LNCaP clone FGC (cell line): ENCODE results near the gene TMEM108.

Experiments used
- DNase-seq: peaks from one replicate; pipeline ENCODE4 v3.0.0-alpha.2; 2011; ENCODE audit warnings: low read depth
- H3K4me3 ChIP-seq: 2 replicates; pipeline ENCODE4 v1.5.1; 2011; ENCODE audit warnings: mild to moderate bottlenecking, low read depth, low read length, control low read depth
- CTCF ChIP-seq: IDR thresholded peaks from 2 replicates; pipeline ENCODE4 v1.5.1; 2012; ENCODE audit warnings: mild to moderate bottlenecking; ENCODE audit not compliant: control insufficient read depth, insufficient read depth; ENCODE audit errors: extremely low read depth

The TMEM108 gene

GRCh38 chr3:133159498-133160475 is 121.6 kb downstream of the TMEM108 start:
- no peak for DNase-seq
- TF ChIP-seq CTCF: no peak

GRCh38 chr3:133161656-133162055 is 123.5 kb downstream of the TMEM108 start:
- no peak overlapping the region for H3K4me3 ChIP-seq
- DNase-seq: no peak
- no peak for TF ChIP-seq CTCF

More at GRCh38 chr3:133159498-133160475, 121.6 kb downstream of the TMEM108 start:
- H3K4me3 ChIP-seq: no peak overlapping the region

- no peak for TF ChIP-seq CTCF
- no peak overlapping the region for H3K4me3 ChIP-seq
- no peak for DNase-seq
Measured at GRCh38 chr3:133162265-133162664, 124.1 kb downstream of the TMEM108 start.

GRCh38 chr3:133162670-133163305 is 124.6 kb downstream of the TMEM108 start:
- DNase-seq: no peak
- no peak overlapping the region for H3K4me3 ChIP-seq

GRCh38 chr3:133167340-133168024 is 129.3 kb downstream of the TMEM108 start:
- no peak for TF ChIP-seq CTCF
- no peak for DNase-seq
- H3K4me3 ChIP-seq: no peak overlapping the region

More at GRCh38 chr3:133162670-133163305, 124.6 kb downstream of the TMEM108 start:
- no peak for TF ChIP-seq CTCF

GRCh38 chr3:133168025-133168401 is 129.8 kb downstream of the TMEM108 start:
- no peak for TF ChIP-seq CTCF
- no peak for DNase-seq
- H3K4me3 ChIP-seq: no peak overlapping the region
